ENCODE data around the gene TAF1L. TPM values are rescaled to one million over a fixed set of nuclear protein-coding genes. Genes with fewer than 3 reads are reported as not detected.

Gene TAF1L
- total and polyA plus RNA-seq, 4 donors: not detected

GRCh38 chr9:32581512-32582143, 53.8 kb downstream of the TAF1L start:
- no peak overlapping the region for H3K4me3 ChIP-seq (ENCODE audit: low read depth in 1 of 3, low read length in 3 of 3)
- no peaks in the 10 kb centered on the region for H3K27me3 ChIP-seq (ENCODE audit: control insufficient read depth in 4 of 4, insufficient read depth in 4 of 4, low read length in 3 of 4)
- H3K9ac ChIP-seq (ENCODE audit: low read depth in 1 of 2, low read length in 2 of 2): no peak overlapping the region
- WGBS: 38% methylated on average over 3 of the region's 3 CpGs
- H3K9me3 ChIP-seq (ENCODE audit: control insufficient read depth in 4 of 4, low read length in 3 of 4): no peaks in the 10 kb centered on the region
- H3K27ac ChIP-seq (ENCODE audit: low read depth in 1 of 2, low read length in 2 of 2): no peak overlapping the region
- TF ChIP-seq MAX (IDR thresholded peaks at IDR 0.05) (no peak), CTCF (IDR thresholded peaks at IDR 0.05; ENCODE audit: low read depth, low read length, missing input control) (peak; percentile 52), RAD21 (IDR thresholded peaks at IDR 0.05) (peak; percentile 75 to 85), JUND (IDR thresholded peaks at IDR 0.05) (no peak)
- no peak for DNase-seq (ENCODE audit: low spot score)
- peaks cover 0 to 8% (median 3%) of the 10 kb centered on the region in 4 donors for H3K4me1 ChIP-seq (ENCODE audit: control insufficient read depth in 4 of 4, insufficient read depth in 4 of 4, low read length in 3 of 4)
- no peaks in the 10 kb centered on the region for H3K36me3 ChIP-seq (ENCODE audit: control insufficient read depth in 4 of 4, insufficient read depth in 3 of 4, low read depth in 1 of 4, low read length in 3 of 4)

GRCh38 chr9:32580631-32581300, 54.7 kb downstream of the TAF1L start:
- Histone ChIP-seq H3K4me1 (ENCODE audit: control insufficient read depth in 4 of 4, insufficient read depth in 4 of 4, low read length in 3 of 4) (peaks cover 0 to 8% (median 3%) of the 10 kb centered on the region in 4 donors), H3K4me3 (ENCODE audit: low read depth in 1 of 3, low read length in 3 of 3) (no peak overlapping the region), H3K27ac (ENCODE audit: low read depth in 1 of 2, low read length in 2 of 2) (no peak overlapping the region), H3K9me3 (ENCODE audit: control insufficient read depth in 4 of 4, low read length in 3 of 4) (no peaks in the 10 kb centered on the region), H3K36me3 (ENCODE audit: control insufficient read depth in 4 of 4, insufficient read depth in 3 of 4, low read depth in 1 of 4, low read length in 3 of 4) (no peaks in the 10 kb centered on the region), H3K9ac (ENCODE audit: low read depth in 1 of 2, low read length in 2 of 2) (no peak overlapping the region), H3K27me3 (ENCODE audit: control insufficient read depth in 4 of 4, insufficient read depth in 4 of 4, low read length in 3 of 4) (no peaks in the 10 kb centered on the region)
- DNase-seq (ENCODE audit: low spot score): no peak
- WGBS: 19% methylated on average over 3 of the region's 3 CpGs
- TF ChIP-seq FOXA2 (IDR thresholded peaks at IDR 0.05) (no peak), GABPA (IDR thresholded peaks at IDR 0.05 in 1 of 2, conservative IDR thresholded peaks at IDR 0.05 in 1 of 2) (no peak), TAF1 (conservative IDR thresholded peaks at IDR 0.05) (no peak), CTCF (IDR thresholded peaks at IDR 0.05; ENCODE audit: low read depth, low read length, missing input control) (no peak), RXRA (IDR thresholded peaks at IDR 0.05) (no peak), REST (IDR thresholded peaks at IDR 0.05) (no peak), SP1 (IDR thresholded peaks at IDR 0.05) (no peak), HNF4G (IDR thresholded peaks at IDR 0.05) (no peak), NR2F2 (IDR thresholded peaks at IDR 0.05) (no peak), ATF3 (IDR thresholded peaks at IDR 0.05) (no peak), RAD21 (IDR thresholded peaks at IDR 0.05) (no peak), ZBTB33 (IDR thresholded peaks at IDR 0.05) (no peak)
